ENCODE results near the gene SH2D3A.

GRCh38 chr19:6733338-6734095 is 33.7 kb downstream of the SH2D3A start:
- TF ChIP-seq, protein P1, sequence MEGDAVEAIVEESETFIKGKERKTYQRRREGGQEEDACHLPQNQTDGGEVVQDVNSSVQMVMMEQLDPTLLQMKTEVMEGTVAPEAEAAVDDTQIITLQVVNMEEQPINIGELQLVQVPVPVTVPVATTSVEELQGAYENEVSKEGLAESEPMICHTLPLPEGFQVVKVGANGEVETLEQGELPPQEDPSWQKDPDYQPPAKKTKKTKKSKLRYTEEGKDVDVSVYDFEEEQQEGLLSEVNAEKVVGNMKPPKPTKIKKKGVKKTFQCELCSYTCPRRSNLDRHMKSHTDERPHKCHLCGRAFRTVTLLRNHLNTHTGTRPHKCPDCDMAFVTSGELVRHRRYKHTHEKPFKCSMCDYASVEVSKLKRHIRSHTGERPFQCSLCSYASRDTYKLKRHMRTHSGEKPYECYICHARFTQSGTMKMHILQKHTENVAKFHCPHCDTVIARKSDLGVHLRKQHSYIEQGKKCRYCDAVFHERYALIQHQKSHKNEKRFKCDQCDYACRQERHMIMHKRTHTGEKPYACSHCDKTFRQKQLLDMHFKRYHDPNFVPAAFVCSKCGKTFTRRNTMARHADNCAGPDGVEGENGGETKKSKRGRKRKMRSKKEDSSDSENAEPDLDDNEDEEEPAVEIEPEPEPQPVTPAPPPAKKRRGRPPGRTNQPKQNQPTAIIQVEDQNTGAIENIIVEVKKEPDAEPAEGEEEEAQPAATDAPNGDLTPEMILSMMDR (IDR thresholded peaks at IDR 0.05), result no peak; the same call in 1 of the 2 replicates
- TF ChIP-seq REST (IDR thresholded peaks at IDR 0.05; ENCODE audit: insufficient read depth in 1 of 2, low read depth in 2 of 2, low read length in 1 of 2) (no peak), SIN3A (IDR thresholded peaks at IDR 0.05; ENCODE audit: borderline replicate concordance, insufficient read depth, low read depth, low read length) (no peak), POLR2AphosphoS5 (IDR thresholded peaks at IDR 0.05; ENCODE audit: low read depth, low read length) (no peak), TCF7L2 (IDR thresholded peaks at IDR 0.05; ENCODE audit: low read depth, low read length) (no peak)
